Bronchial epithelial cell (primary cell): ENCODE results near the gene RABGAP1L. TPM values are rescaled to one million over a fixed set of nuclear protein-coding genes. Genes with fewer than 3 reads are reported as not detected.

Source experiments
- DNase-seq: peaks from one replicate; pipeline ENCODE4 v3.0.0-alpha.2; 2010; ENCODE audit warnings: low read depth
- FAIRE-seq: peaks from 2 replicates; lab custom pipeline; 2011; peaks lifted over from hg19 to GRCh38; lab: Jason Lieb, UNC
- H3K27me3 ChIP-seq: 2 replicates; pipeline ENCODE4 v1.5.1; 2011; ENCODE audit warnings: low read length; ENCODE audit not compliant: control insufficient read depth, insufficient read depth
- H3K36me3 ChIP-seq: 2 replicates; pipeline ENCODE4 v1.5.1; 2011; ENCODE audit warnings: low read length; ENCODE audit not compliant: control insufficient read depth, insufficient read depth
- H3K4me3 ChIP-seq: 2 replicates; pipeline ENCODE4 v1.5.1; 2011; ENCODE audit warnings: mild to moderate bottlenecking, low read depth, low read length, control low read depth
- total RNA-seq: library from RNA; depleted of rRNA; stranded (reverse); fragments of >200 nt; gene quantifications from 2 replicates; pipeline ENCODE4 v1.2.1, GENCODE V29; 2014
- TF ChIP-seq, protein P1 (sequence below): IDR thresholded peaks from 2 replicates; pipeline ENCODE4 v1.5.1; 2011; ENCODE audit warnings: mild to moderate bottlenecking, moderate library complexity, low read length, control low read depth, inconsistent platforms; ENCODE audit not compliant: insufficient read depth, severe bottlenecking

The RABGAP1L gene
- total RNA-seq, 1 donor from 2014 or later = 37.4 TPM

DNA sequence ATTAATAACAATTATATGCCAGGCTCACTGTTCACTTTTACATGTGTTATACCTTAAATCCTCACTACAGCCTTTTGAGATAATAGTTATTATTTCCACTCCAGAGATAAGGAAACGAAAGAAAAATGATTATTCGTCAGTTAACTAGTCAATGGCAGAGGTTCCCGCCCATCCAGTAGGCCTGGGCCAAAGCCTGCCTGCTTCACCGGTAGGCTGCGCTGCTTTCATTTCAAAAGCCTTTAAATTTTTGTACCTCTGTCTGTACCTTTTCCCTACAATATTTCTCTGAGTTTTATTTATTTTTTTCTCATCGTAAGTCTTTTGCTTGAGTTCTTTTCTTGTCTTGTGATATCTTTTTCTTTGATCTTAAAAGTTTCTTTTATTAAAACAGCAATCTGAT lies 292.1 kb downstream of the RABGAP1L start:
- no peak for FAIRE-seq
- Histone ChIP-seq H3K36me3 (no peaks in the 10 kb centered on the region), H3K4me3 (no peak overlapping the region), H3K27me3 (no peaks in the 10 kb centered on the region)
- no peak for DNase-seq
- TF ChIP-seq, protein P1, sequence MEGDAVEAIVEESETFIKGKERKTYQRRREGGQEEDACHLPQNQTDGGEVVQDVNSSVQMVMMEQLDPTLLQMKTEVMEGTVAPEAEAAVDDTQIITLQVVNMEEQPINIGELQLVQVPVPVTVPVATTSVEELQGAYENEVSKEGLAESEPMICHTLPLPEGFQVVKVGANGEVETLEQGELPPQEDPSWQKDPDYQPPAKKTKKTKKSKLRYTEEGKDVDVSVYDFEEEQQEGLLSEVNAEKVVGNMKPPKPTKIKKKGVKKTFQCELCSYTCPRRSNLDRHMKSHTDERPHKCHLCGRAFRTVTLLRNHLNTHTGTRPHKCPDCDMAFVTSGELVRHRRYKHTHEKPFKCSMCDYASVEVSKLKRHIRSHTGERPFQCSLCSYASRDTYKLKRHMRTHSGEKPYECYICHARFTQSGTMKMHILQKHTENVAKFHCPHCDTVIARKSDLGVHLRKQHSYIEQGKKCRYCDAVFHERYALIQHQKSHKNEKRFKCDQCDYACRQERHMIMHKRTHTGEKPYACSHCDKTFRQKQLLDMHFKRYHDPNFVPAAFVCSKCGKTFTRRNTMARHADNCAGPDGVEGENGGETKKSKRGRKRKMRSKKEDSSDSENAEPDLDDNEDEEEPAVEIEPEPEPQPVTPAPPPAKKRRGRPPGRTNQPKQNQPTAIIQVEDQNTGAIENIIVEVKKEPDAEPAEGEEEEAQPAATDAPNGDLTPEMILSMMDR = no peak

DNA sequence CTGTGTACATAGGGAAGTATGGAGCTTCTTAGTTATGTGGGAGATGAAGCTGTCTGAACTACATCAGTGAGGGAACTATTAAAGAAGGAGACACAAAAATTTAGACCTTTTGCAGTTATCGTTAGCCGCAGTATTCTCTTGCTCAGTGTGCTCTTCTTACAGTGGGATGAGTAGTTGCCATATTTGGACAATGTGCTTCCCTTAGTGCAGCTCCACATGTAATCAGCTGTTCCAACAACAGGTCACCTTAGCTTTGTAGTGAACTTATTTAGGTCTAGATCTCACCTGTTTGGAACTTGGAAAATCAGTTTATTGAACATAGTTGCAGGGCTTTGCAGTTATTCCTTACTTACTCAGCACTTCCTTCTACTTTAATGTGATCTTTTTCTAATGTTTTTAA lies 306.5 kb downstream of the RABGAP1L start:
- no peak for DNase-seq
- H3K4me3 ChIP-seq = no peak overlapping the region
- TF ChIP-seq, protein P1 = no peak
- H3K36me3 ChIP-seq = no peaks in the 10 kb centered on the region
- FAIRE-seq = no peak
- no peaks in the 10 kb centered on the region for H3K27me3 ChIP-seq

DNA sequence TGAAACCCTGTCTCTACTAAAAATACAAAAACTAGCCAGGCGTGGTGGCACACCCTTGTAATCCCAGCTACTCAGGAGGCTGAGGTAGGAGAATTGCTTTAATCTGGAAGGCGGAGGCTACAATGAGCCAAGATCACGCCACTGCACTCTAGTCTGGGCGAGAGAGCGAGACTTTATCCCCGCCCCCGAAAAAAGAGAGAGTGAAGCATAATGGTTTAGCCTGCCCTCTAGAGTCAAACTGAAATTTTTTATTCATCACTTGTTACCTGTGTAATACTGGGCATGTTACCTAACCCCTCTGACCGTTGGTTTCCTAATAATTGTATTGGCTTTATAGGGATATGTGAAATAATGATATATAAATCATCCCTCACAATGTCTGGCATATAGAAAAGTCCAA lies 307.3 kb downstream of the RABGAP1L start:
- TF ChIP-seq, protein P1 = no peak
- no peak for FAIRE-seq

DNA sequence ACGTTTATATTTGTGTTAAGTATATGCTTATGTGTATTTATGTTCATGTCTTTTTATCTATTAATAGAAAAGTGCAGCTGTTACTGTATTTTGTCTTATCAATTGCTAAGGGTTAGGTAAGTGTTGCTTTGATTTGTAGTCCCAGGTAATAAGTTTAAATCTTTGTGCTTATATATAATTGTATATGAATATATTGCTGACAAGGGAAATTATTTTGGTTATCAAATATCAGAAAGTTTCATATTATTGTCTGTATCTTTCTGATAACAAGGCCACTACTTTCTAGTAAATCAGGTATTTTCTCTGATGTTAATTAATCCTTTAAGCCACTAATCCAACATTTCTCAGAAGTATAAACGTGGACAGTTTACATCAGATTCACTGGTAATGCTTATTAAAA lies 309.7 kb downstream of the RABGAP1L start:
- DNase-seq (no peak), FAIRE-seq (no peak)
- TF ChIP-seq, protein P1 = no peak
- H3K4me3 ChIP-seq = no peak overlapping the region
- no peaks in the 10 kb centered on the region for H3K36me3 ChIP-seq
- H3K27me3 ChIP-seq = no peaks in the 10 kb centered on the region

More for the DNA sequence above, 307.3 kb downstream of the RABGAP1L start:
- Histone ChIP-seq H3K36me3 (no peaks in the 10 kb centered on the region), H3K27me3 (no peaks in the 10 kb centered on the region), H3K4me3 (no peak overlapping the region)
- DNase-seq = no peak

DNA sequence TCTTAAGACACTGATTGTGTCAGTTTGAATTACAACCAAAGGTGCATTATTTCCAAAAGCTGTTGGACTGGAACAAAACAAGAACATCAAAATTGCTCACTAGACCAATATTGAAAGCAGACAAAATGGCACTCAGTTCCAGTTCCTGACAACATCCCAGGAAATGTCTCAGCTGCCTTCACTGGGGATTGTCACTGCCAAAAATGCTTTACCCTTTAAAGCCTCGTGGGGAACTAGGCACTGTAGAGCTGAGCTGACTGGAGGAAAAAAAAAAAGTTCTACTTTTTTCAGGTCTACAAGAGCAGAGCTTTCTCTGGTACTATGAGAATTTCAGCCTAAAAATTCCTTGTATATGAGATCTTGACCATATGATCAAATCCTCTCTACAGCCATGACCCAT lies 310.4 kb downstream of the RABGAP1L start:
- Histone ChIP-seq H3K27me3 (no peaks in the 10 kb centered on the region), H3K36me3 (no peaks in the 10 kb centered on the region), H3K4me3 (no peak overlapping the region)
- FAIRE-seq (no peak), DNase-seq (no peak)
- TF ChIP-seq, protein P1 = no peak

DNA sequence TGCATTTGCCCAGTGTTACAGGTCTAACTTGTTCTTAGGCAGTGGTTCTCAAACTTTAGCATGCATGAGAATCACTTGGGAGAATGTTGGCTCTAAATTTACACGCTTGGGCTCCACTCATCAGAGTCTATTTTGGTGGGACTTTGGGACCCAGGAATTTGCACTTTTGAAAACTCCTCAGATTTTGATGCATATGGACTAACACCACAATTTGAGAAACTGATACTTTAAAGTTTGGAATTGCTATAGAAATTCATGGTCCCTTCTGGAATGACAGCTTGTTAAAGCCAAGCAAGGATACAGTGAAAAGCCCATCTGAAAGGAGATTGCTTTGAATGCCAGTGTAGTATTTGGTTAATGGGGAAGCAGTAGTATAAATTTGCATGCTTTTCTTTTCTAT lies 320.0 kb downstream of the RABGAP1L start:
- Histone ChIP-seq H3K27me3 (no peaks in the 10 kb centered on the region), H3K36me3 (no peaks in the 10 kb centered on the region), H3K4me3 (no peak overlapping the region)
- DNase-seq (no peak), FAIRE-seq (no peak)
- TF ChIP-seq, protein P1 = no peak
